ENCODE results near the gene STX12.

Gene STX12

DNA sequence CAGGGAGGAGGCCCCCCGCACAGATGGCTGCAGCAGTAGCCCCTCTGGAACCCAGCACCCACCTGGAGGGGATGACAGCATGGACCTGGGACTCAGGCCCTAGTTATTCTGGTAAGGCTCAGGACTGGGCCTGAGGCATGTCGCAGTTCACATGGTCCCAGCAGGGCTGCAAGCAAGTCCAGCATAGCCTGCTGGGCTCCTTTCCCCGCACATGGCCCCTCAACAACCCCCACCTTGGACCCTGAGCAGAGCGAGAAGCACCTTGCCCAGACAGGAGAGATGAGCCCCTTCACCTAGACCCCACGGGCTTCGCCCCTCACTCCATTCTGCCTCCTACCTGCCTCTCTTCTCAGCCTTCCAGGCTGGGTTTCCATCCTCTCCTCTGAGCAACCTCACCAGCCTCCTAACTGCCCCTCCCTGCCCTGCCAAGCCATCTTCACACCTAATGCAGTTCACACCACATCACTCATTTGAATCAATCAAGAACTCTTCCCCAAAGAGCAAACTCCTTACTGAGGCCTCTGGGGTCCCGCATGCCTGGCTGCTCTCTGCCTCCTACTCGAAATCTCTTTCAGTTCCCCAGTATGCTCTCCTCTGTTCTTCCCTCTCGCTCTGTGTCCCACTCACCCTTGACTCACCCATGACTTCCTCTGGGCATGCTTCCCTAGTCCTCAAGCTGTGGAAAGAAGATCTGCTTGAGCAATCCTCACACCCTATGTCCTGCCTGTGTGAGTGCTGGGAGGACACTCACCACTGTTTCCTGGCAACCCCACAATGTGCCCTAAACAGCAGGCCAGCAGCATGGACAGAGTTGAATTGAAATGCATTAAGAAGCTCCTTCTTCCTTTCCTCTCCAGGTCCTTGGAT is 89.9 kb downstream of the STX12 start:
- peak overlapping the region; percentile 78 for H3K27ac ChIP-seq
- CTCF ChIA-PET = interaction anchor here (0.6 kb wide), 2 partner anchors 21 to 41 kb away, joined by 3 to 4 read pairs; no protein-coding TSS in a partner anchor
- POLR2A ChIA-PET (ENCODE audit: low non-redundant PET) = interaction anchor here (0.6 to 0.7 kb wide), 2 partner anchors 119 to 213 kb away, joined by 4 read pairs; no protein-coding TSS in a partner anchor
- DNase-seq (ENCODE audit: low spot score) = peak; percentile 87
- no peak for TF ChIP-seq CTCF (conservative IDR thresholded peaks at IDR 0.05; ENCODE audit: low read depth)

- H3K27ac ChIP-seq = peak overlapping the region; percentile 78
- POLR2A ChIA-PET (ENCODE audit: low non-redundant PET) = interaction anchor here (0.6 to 0.8 kb wide), 3 partner anchors 56 to 213 kb away, joined by 3 to 4 read pairs (median 4); no protein-coding TSS in a partner anchor
- CTCF ChIA-PET = interaction anchor here (0.6 kb wide), 2 partner anchors 22 to 40 kb away, joined by 3 to 4 read pairs; no protein-coding TSS in a partner anchor
- TF ChIP-seq CTCF (conservative IDR thresholded peaks at IDR 0.05; ENCODE audit: low read depth) = no peak
- no peak for DNase-seq (ENCODE audit: low spot score)
These were observed 90.5 kb downstream of the STX12 start for GRCh38 chr1:27863538-27863915.

GRCh38 chr1:27864264-27864895 is 91.4 kb downstream of the STX12 start:
- TF ChIP-seq CTCF (conservative IDR thresholded peaks at IDR 0.05; ENCODE audit: low read depth) = no peak
- ChIA-PET CTCF (interaction anchor here (0.6 kb wide), 1 partner anchor 31 kb away, joined by 4 read pairs; no protein-coding TSS in a partner anchor), POLR2A (ENCODE audit: low non-redundant PET) (interaction anchor here (0.8 kb wide), 1 partner anchor 55 kb away, joined by 3 read pairs; no protein-coding TSS in a partner anchor)
- H3K27ac ChIP-seq = peak overlapping the region; percentile 78
- no peak for DNase-seq (ENCODE audit: low spot score)

DNA sequence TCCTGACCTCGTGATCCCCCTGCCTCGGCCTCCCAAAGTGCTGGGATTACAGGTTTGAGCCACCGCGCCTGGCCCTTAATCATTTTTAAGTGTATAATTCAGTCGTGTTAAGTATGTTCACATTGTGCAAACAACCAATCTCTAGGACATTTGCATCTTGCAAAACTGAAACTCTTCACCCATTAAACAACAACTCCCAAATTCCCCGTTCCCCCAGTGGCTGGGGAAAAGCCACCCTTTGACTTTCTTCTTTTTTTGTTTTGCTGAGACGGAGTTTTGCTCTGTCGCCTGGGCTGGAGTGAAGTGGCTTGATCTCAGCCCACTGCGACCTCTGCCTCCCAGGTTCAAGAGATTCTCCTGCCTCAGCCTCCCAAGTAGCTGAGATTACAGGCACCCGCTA is 92.8 kb downstream of the STX12 start:
- POLR2A ChIA-PET (ENCODE audit: low non-redundant PET) = interaction anchor here (0.7 kb wide), 1 partner anchor 15 kb away, joined by 3 read pairs; no protein-coding TSS in a partner anchor

GRCh38 chr1:27868556-27868931 is 95.5 kb downstream of the STX12 start:
- TF ChIP-seq CTCF (conservative IDR thresholded peaks at IDR 0.05; ENCODE audit: low read depth) = no peak
- H3K27ac ChIP-seq = peak overlapping the region; percentile 6; the same call in 1 of the 2 replicates
- ChIA-PET POLR2A (ENCODE audit: low non-redundant PET) (no interaction called here), CTCF (interaction anchor here (0.5 to 1.0 kb wide), 2 partner anchors 11 to 1171 kb away, joined by 3 read pairs; no protein-coding TSS in a partner anchor)
- DNase-seq (ENCODE audit: low spot score) = no peak

More for the DNA sequence above, 92.8 kb downstream of the STX12 start:
- no peak overlapping the region for H3K27ac ChIP-seq
- TF ChIP-seq CTCF (conservative IDR thresholded peaks at IDR 0.05; ENCODE audit: low read depth) = no peak
- DNase-seq (ENCODE audit: low spot score) = no peak
- CTCF ChIA-PET = interaction anchor here (0.6 kb wide), 1 partner anchor 451 kb away, joined by 4 read pairs; no protein-coding TSS in a partner anchor
